HT1080 (cell line): ENCODE results near the gene C4orf33. TPM values are rescaled to one million over a fixed set of nuclear protein-coding genes. Genes with fewer than 3 reads are reported as not detected.
A peak's percentile ranks its signal among the peaks of the same experiment; 100 is the strongest.
"Not testable (repeated sequence)": the region's sequence is repeated elsewhere in the genome, so short reads cannot be mapped to it uniquely, and the experiment has no call there.

ENCODE experiments used
- DNase-seq: peaks from one replicate; pipeline ENCODE4 v3.0.0-alpha.2; 2015; ENCODE audit warnings: low read depth
- polyA plus RNA-seq, 2 experiments: library from polyadenylated mRNA; depleted of rRNA; stranded (reverse); fragments of >200 nt; gene quantifications; 2 replicates each; pipeline ENCODE4 v1.2.3, GENCODE V29; 2015
- total RNA-seq: library from RNA; depleted of rRNA; stranded (reverse); fragments of >200 nt; shearing (Covaris generic); gene quantifications from 2 replicates; pipeline ENCODE4 v1.2.3, GENCODE V29; 2014; rRNA removed

The C4orf33 gene, protein sequence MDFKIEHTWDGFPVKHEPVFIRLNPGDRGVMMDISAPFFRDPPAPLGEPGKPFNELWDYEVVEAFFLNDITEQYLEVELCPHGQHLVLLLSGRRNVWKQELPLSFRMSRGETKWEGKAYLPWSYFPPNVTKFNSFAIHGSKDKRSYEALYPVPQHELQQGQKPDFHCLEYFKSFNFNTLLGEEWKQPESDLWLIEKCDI
- 2.5 and 3.1 TPM in 2 replicates for total RNA-seq
- polyA plus RNA-seq (2015; cell fraction: cytosol; rRNA removed), result 2.6 and 4.8 TPM in 2 replicates
- 5.2 and 5.4 TPM in 2 replicates for polyA plus RNA-seq (2015; cell fraction: nucleus; rRNA removed)

- peak; percentile 57 for DNase-seq
Observed at GRCh38 chr4:129095811-129096454, at the start of gene C4orf33. Gene C4orf33 (plus strand): TSS chr4:129096152. CDS start chr4:129102611, 6,459 bp downstream.

DNA sequence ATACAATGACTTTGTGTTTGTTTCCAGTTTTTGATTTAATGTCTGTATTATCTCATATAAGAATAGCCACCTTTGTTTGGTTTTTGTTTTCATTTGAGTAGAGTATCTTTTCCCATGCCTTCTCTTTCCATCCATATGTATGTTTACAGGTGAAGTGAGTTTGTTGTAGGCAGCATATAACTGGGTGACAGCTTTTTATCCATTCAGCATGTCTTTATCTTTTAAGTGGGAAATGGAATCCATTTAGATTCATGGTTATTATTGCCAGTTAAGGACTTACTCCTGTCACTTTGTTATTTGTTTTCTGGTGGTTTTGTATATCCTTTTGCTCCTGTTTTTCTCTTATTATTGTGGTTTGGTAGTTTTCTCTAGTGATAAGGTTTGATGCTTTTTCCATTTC, 36.9 kb upstream of the C4orf33 start:
- DNase-seq, result no peak

- no peak for DNase-seq
Observed at GRCh38 chr4:129062580-129062979, 33.4 kb upstream of the C4orf33 start.

DNA sequence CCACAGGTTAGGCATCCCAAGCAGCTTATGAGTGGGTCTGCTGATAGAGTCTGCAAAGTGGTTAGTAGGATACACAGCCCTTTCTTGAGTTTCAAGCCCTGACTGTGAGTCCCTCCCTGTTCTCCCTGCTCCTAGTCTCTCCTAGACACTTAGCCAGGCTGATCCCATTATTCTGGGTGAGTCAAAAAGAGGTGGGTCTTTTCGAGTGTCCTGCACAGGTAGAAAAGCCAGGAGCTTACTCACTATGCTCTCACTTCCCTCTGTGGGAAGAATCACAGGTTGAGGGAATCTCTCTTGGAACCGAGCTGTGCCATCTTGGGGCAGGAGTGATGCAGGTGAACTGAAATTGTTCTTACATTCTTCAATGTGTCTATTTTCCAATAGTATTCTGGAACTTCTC, 32.3 kb upstream of the C4orf33 start:
- DNase-seq, result no peak

DNA sequence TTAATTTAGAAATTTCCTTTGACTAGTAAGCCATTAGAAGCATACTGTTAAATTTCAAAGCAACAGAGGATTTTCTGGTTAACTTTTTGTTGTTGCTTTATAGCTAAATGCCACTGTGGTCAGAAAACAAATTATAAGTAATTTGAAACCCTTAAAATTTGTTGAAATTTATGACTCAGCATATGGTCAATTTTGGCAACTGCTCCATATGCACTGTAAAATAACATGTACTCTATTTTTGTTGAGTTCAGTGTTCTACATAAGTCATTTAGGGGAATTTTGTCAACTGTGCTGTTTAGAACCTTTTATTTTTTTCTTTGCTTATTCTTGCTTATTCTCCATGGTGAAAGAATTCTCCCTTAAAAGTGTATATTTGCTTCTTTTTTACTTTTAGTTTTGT, 31.2 kb upstream of the C4orf33 start:
- peak; percentile 2 for DNase-seq

GRCh38 chr4:129069537-129069936, 26.4 kb upstream of the C4orf33 start:
- DNase-seq, result not testable (repeated sequence)

DNA sequence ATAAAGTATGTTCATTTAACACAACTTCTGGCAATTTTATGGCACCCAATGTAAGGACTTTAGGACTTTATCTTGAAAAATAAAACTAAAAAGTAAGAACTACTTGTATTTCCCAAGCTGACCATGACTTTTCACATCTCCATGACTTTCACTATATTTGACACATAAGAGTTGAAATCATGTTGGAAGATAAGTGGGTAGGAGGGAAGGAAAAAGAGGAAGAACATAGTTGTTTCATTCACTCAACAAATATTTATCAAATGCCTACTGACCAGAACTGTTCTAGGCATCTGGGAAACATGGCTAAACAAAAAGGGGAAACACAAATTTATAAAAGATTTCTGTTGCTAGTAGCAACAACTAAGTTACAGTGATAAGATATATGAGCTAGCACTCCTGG, 18.6 kb upstream of the C4orf33 start:
- DNase-seq, result no peak

GRCh38 chr4:129080129-129080528, 15.8 kb upstream of the C4orf33 start:
- DNase-seq, result no peak

GRCh38 chr4:129082302-129082701, 13.7 kb upstream of the C4orf33 start:
- DNase-seq, result no peak

- DNase-seq, result no peak
Observed at GRCh38 chr4:129085472-129085871, 10.5 kb upstream of the C4orf33 start.

DNA sequence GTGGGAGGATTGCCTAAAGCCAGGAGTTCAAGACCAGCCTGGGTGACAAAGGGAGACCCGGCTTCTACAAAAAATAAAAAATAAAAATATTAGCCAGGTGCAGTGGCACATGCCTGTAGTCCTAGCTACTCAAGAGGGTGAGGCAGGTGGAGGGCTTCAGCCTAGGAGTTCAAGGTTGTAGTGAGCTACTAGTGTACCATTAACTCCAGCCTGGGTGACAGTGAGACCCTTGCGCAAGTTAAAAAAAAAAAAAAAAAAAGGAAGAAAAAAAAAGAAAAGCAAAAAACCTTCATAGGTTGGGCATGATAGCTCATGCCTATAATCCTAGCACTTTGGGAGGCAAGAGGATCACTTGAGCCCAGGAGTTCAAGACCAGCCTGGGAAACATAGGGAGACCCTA, 8.4 kb upstream of the C4orf33 start:
- DNase-seq, result no peak

- peak; percentile 15 for DNase-seq
Observed at GRCh38 chr4:129092631-129093190, 3.2 kb upstream of the C4orf33 start.

DNA sequence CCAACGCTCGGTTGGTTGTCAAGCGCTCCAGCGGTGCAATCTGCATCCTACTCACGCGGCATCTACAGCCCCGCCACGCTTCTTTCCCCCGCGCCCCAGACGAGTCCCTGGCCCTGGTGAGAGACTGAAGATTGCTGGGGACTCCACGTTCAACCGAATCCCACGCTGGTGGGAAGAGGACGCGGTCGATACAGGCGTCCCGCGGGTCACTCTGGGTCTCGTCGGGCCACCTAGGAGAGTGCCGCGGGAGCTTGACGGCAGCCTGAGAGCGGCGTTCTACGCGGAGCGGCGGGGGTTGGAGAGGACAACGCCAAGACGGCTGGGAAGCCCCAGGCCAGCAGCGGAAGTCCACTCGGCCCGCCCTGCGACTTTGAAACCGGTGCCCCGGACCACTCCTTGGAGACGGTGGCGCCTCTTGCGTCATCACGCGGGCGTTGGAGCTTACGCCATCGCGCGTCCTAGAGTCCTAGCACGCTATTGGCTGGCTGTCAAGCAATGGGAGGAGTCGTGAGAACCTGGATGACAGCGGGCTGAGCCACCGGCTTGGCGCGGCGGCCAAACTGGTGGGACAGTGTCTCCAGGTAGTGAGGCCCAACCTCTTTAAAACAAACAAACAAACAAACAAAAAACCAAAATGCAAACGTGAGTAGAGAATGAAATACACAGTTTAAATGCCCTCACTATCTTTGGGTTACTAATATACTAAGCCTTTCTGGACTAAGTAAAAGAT, 2.6 kb upstream of the C4orf33 start, which contains the start of gene SCLT1:
TSS of gene SCLT1 (minus strand) at position 349 of the 730 bp plus-strand sequence. CDS start 436 bp downstream, outside the sequence.
- peak; percentile 97 for DNase-seq

DNA sequence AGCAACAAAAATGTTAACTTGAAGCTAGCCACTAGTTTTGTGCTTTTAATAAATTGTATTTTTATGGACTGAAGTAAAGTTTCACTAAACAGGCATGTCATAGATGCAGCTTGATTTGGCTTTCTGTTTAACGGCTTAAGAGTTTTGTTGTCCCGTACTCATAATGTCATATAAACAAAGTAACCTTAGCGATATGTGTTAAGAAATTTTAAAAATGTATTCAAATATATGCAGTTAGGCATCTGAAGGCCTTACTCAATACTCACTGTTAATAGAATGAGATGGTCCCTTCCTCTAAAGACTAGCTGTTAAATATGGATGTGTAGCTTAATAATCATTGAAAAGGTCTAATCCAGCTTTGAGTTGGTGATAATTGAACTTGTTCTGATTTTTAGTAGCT, 1.6 kb upstream of the C4orf33 start:
- DNase-seq, result no peak

DNA sequence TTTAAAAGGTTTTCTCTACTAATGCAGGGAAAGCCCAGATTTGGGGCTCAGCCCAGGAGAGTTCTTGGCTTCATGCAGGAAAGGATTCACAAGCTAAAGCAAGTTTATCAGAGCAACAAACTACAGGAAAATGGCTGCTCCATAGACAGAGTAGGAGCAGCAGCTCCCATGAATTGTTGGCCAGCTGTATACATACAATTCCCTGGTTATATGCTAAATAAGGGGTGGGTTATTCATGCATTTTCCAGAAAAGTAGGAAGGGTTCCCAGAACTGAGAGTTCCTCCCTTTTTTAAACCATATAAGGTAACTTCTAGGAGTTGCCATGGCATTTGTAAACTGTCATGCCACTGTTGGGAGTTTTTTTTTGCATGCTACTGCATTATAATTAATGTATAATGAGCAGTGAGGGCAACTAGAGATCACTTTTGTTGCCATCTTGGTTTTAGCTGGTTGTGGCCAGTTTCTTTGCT, 2.6 kb downstream of the C4orf33 start:
- no peak for DNase-seq

GRCh38 chr4:129109965-129110824, 14.2 kb downstream of the C4orf33 start:
- DNase-seq, result no peak

DNA sequence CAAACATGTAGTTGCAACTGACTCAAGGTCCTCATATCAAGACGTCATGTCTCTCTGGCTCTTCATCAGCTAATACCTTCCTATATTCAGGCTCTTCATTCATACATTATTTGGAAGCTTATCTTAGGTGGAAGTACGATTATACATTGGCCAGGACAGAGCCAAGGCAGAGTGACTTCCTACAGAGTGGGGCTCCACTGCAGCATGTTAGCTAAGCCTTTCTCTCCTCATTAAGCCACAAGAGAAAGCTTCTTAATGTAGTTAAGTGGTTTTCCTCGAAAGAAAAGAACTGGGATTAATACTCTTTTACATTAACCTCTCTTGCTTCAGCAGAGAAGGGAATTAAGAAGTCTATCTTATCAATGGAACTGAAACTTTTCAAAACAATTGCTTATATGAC, 15.0 kb downstream of the C4orf33 start:
- DNase-seq, result no peak

DNA sequence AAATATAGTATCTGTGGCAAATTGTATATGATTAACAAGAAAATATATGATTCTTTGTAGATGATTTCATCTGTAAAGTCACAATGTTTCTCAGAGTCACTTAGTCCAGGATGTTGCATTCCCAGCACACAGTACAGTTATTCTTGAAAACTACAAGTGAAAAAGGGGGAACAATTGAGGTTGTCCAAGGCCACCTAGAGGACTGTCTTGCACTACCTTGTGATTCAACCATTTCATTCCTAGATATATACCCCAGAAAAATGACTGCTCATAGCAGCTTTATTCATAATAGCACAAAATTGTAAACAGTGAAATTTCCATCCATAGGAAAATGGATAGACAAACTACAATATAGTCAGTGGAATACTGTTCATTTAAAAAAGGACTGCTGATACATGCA, 16.0 kb downstream of the C4orf33 start:
- DNase-seq, result no peak

GRCh38 chr4:129113434-129113833, 17.5 kb downstream of the C4orf33 start:
- DNase-seq, result no peak

DNA sequence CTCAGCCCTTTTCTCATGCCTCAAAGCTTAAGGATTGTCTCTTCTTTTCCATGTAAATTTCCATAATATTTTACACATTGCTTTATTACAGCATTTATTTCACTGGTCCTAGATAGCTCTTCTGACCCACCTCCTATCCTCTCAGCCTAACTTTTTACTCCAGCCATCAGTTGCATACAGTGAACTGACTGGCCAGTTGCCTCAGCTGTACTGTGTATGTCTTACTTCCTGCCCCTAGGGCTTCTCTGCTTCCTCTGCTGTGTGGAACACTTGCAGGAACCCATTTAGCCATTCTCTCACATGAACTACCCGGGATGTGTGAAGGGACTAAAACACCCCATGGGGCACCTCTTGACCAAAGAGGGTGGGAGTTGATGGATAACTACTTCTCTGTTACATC, 18.0 kb downstream of the C4orf33 start:
- no peak for DNase-seq

DNA sequence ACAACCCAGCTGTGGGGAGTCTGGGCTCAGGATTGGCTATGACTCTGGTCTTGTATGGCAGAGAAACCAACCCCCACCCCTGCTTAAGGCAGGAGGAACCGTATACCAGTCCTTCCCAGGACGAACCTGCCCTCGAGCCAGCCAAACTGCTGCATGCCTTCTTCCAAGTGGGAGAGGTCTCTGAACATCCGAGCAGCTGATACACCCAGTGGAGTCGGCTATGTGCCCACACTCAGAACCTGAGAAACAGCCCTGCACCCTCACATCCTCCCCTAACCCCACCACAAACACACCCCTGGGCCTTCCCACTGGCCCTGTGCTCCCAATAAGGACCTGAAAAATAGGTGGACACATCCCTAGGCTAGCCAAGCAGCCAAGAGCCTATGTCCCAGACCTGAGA, 21.8 kb downstream of the C4orf33 start:
- DNase-seq, result no peak
